Fibroblast of mammary gland (primary cell): ENCODE measurements around the gene ALDH3A2.

Experiments
- DNase-seq: peaks from one replicate; pipeline ENCODE4 v3.0.0-alpha.2; 2010; ENCODE audit warnings: low read depth
- H3K4me3 ChIP-seq: 2 replicates; pipeline ENCODE4 v1.5.1; 2011; ENCODE audit warnings: low read depth, mild to moderate bottlenecking, low read length, moderate library complexity; ENCODE audit not compliant: control insufficient read depth
- CTCF ChIP-seq: conservative IDR thresholded peaks from 2 replicates; pipeline ENCODE4 v1.5.1; 2011; ENCODE audit warnings: low read depth, low read length, inconsistent platforms; ENCODE audit not compliant: control insufficient read depth, insufficient read depth

The ALDH3A2 gene

DNA sequence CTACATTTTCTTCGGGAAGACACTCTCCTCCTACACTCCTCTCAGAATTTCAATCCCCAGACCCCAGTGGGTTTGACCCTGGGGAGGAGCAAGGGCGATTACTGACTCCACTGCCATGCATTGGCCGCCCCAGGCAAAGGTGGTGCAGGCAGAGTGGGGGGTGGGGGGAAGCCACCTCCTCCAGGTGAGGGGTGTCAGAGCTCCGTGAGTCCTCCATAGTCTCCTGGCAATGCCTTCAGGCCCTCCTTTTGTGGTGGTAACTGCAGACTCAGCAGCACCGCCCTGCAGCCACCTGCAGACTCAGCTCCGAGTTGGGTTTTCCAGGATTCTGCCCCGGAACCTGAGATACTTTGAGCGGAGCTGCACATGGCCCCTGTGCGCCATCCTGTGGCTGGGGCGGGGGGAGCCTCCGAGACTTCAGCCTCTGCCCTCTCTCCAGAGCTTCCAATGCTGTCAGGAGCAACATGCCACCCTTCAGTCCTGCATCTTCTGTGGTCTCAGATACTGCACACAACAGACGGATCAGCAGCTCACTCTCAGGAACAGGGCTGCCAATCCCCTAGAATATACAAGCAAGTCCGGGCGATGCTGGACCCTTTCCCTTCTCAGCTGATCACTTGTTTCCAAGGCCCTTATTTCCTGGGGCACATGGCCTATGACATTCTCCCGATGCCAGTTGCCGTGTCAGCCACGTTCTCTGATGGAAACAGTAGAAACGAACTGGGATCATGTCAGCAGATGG, 70.2 kb downstream of the ALDH3A2 start:
- no peak for DNase-seq

GRCh38 chr17:19719355-19720209, 71.0 kb downstream of the ALDH3A2 start:
- DNase-seq: no peak
- no peak for TF ChIP-seq CTCF
- H3K4me3 ChIP-seq: no peak overlapping the region

More for the DNA sequence above, 70.2 kb downstream of the ALDH3A2 start:
- H3K4me3 ChIP-seq: no peak overlapping the region
- no peak for TF ChIP-seq CTCF

GRCh38 chr17:19720210-19720475, 71.6 kb downstream of the ALDH3A2 start:
- TF ChIP-seq CTCF: no peak
- no peak for DNase-seq
- no peak overlapping the region for H3K4me3 ChIP-seq

- H3K4me3 ChIP-seq: no peak overlapping the region
- no peak for DNase-seq
These were observed 72.3 kb downstream of the ALDH3A2 start for GRCh38 chr17:19720631-19721426.

DNA sequence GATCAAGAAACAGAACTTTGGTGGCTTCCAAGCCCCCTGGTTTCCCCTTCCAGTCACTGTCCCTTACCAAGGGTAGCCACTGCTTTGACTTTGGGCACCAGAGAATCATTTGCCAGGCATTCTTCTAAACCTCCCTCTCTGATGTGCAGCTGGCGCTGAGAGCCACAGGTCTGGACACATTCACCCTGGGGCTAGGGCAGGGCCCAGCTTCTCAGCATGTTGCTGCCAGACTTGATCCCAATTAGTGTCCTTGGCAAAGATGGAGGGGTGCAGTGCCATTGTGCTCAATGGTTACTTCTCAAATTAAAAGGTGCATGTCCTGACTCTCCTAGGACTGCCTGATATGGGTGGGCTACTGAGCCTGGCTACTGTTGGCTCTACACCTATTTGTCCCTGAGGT, 75.4 kb downstream of the ALDH3A2 start:
- DNase-seq: no peak
- no peak for TF ChIP-seq CTCF
- H3K4me3 ChIP-seq: no peak overlapping the region

More at GRCh38 chr17:19720631-19721426, 72.3 kb downstream of the ALDH3A2 start:
- TF ChIP-seq CTCF: no peak

DNA sequence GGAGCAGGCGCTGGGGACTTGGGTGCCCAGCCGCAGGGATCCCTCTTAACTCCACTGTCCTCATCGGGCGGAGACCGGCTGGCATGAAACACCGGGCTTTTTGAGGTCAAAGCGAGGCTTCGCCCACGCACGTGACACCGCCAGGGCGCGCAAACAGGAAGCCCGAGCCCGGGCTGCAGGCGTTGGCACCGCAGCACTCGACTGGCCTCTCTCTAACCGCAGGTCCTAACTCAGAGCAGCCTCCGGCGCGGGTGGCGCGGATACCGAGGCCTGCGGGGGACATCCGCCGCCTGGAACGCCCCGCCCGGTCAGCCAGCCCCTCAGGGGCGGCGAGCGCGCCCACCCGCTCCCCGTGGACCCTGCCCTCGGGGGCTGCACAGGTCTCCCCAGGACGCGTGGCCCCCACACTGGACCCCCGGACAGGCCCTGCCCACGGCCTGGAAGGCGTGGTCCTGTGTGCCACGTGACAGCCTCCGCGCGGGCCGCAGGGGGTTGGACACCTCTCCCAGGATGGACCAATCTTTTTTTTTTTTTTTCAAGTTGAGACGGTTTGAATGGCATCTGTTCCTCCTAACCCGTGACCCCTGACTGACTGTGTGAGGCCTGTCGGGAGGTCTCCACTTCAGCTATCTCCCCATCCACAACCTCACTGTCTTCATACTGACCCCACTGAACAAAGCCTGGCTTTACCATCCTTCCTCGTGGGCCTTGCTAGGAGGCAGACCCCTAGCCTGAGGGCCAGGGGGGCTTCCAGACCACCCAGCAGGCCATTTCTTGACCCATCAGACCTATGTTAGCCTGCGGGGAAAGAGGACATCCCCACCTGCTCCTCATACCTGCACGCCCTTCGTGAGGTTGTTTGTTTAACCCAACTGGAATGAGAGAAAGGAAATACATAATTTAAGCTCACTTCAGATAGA, 76.2 kb downstream of the ALDH3A2 start:
- DNase-seq: peak; percentile 8
- no peak overlapping the region for H3K4me3 ChIP-seq
- TF ChIP-seq CTCF: no peak
